IPS DF 6.9 (cell line): ENCODE measurements around the gene ICAM4.

ENCODE experiments used
- DNase-seq: peaks from one replicate; pipeline ENCODE4 v3.0.0-alpha.2; 2013; ENCODE audit warnings: low read depth, low spot score
- H3K27ac ChIP-seq: one replicate; pipeline ENCODE4 v1.5.1; 2013; ENCODE audit warnings: low read length, control low read depth
- H3K27me3 ChIP-seq: 2 replicates; pipeline ENCODE4 v1.6.1; 2013; ENCODE audit warnings: mild to moderate bottlenecking, low read length; ENCODE audit not compliant: control insufficient read depth, insufficient read depth
- H3K36me3 ChIP-seq: 2 replicates; pipeline ENCODE4 v1.6.1; 2013; ENCODE audit warnings: low read length; ENCODE audit not compliant: control insufficient read depth, insufficient read depth
- H3K4me1 ChIP-seq: 2 replicates; pipeline ENCODE4 v1.6.1; 2013; ENCODE audit warnings: low read length; ENCODE audit not compliant: control insufficient read depth, insufficient read depth
- H3K4me3 ChIP-seq: 2 replicates; pipeline ENCODE4 v1.5.1; 2013; ENCODE audit warnings: mild to moderate bottlenecking, low read length
- H3K9me3 ChIP-seq: 2 replicates; pipeline ENCODE4 v1.6.1; 2013; ENCODE audit warnings: low read length, inconsistent platforms; ENCODE audit not compliant: control insufficient read depth, insufficient read depth
- WGBS: extraction: QIAGEN DNeasy Blood & Tissue Kit; methylation state at CpG from one replicate; pipeline ENCODE4 v1.1.7; 2013; ENCODE audit warnings: mixed read lengths, missing lambda C conversion rate; ENCODE audit not compliant: insufficient read length, insufficient coverage; 5-methylcytosine and 5-hydroxymethylcytosine counted together

Gene ICAM4

DNA sequence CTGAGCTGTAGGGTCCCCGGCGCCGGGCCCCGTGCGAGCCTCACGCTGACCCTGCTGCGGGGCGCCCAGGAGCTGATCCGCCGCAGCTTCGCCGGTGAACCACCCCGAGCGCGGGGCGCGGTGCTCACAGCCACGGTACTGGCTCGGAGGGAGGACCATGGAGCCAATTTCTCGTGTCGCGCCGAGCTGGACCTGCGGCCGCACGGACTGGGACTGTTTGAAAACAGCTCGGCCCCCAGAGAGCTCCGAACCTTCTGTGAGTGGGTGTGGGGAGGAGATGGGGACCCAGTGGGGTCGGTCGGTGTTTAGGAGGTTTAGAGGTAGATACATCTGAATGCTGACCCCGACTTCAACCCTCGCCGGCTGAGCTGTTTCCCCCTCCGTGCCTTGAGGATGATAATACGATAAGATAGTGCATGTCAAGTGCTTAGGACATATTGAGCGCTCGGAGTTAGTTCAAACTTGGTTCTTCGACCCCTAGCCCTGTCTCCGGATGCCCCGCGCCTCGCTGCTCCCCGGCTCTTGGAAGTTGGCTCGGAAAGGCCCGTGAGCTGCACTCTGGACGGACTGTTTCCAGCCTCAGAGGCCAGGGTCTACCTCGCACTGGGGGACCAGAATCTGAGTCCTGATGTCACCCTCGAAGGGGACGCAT, 4.9 kb downstream of the ICAM4 start:
- DNase-seq, result no peak
- H3K27ac ChIP-seq, result no peak overlapping the region
- no CpG with 5 or more reads among the region's 49 CpGs for WGBS
- no peaks in the 10 kb centered on the region for H3K9me3 ChIP-seq
- H3K27me3 ChIP-seq, result peaks cover 65% of the 10 kb centered on the region
- H3K36me3 ChIP-seq, result no peaks in the 10 kb centered on the region; the same call in 1 of the 2 replicates
- peak overlapping the region; percentile 27 for H3K4me3 ChIP-seq
- peaks cover 7% of the 10 kb centered on the region for H3K4me1 ChIP-seq

DNA sequence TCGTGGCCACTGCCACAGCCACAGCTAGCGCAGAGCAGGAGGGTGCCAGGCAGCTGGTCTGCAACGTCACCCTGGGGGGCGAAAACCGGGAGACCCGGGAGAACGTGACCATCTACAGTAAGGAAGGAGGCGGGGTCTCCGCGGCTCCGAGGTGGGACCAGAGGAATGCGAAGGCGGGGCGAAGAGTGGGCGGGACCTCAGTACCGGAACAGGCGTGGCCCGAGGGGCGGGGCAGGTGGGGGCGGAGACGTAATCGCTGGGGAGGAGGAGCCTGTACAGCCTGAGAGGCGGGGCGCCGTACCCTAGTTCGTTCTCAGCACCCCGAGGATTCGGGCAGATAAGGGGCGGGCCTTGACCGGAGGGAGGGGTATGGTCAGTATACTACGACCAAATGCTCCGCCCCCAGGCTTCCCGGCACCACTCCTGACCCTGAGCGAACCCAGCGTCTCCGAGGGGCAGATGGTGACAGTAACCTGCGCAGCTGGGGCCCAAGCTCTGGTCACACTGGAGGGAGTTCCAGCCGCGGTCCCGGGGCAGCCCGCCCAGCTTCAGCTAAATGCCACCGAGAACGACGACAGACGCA, 5.5 kb downstream of the ICAM4 start:
- Histone ChIP-seq H3K27ac (no peak overlapping the region), H3K4me3 (peak overlapping the region; percentile 27; the same call in 1 of the 2 replicates), H3K27me3 (peaks cover 65% of the 10 kb centered on the region), H3K36me3 (no peaks in the 10 kb centered on the region; the same call in 1 of the 2 replicates), H3K9me3 (no peaks in the 10 kb centered on the region), H3K4me1 (peaks cover 6% of the 10 kb centered on the region)
- no peak for DNase-seq
- WGBS, result no CpG with 5 or more reads among the region's 45 CpGs

DNA sequence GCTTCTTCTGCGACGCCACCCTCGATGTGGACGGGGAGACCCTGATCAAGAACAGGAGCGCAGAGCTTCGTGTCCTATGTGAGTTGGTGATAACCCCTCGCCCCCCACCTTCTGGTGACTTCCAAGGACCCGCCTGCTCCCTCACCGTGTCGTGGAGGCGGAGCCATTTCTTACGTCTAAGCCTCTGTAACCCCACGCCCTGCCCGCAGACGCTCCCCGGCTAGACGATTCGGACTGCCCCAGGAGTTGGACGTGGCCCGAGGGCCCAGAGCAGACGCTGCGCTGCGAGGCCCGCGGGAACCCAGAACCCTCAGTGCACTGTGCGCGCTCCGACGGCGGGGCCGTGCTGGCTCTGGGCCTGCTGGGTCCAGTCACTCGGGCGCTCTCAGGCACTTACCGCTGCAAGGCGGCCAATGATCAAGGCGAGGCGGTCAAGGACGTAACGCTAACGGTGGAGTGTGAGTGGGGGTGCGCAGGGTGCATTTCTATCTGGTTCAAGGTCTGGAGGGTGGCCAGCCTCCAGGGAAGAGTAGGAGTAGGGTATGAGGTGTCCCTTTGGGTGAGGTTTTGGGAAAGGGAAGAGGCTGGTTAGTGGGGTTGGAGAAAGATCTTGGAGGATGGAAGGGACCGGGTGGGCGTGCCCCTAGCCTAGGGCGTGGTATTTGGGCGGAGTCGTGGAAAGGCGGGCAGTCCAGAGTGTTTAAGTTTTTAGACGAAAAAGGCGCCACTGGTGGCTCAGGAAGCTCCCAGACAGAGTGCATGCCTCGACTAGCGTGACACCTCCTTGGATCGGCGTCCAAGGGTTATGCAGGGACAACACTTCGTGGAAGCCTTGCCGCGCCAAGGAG, 6.3 kb downstream of the ICAM4 start:
- Histone ChIP-seq H3K27ac (no peak overlapping the region), H3K4me3 (peak overlapping the region; percentile 13; the same call in 1 of the 2 replicates), H3K4me1 (peaks cover 4% of the 10 kb centered on the region; the same call in 1 of the 2 replicates), H3K27me3 (peaks cover 58% of the 10 kb centered on the region), H3K36me3 (no peaks in the 10 kb centered on the region), H3K9me3 (no peaks in the 10 kb centered on the region)
- DNase-seq, result no peak
- no CpG with 5 or more reads among the region's 56 CpGs for WGBS

DNA sequence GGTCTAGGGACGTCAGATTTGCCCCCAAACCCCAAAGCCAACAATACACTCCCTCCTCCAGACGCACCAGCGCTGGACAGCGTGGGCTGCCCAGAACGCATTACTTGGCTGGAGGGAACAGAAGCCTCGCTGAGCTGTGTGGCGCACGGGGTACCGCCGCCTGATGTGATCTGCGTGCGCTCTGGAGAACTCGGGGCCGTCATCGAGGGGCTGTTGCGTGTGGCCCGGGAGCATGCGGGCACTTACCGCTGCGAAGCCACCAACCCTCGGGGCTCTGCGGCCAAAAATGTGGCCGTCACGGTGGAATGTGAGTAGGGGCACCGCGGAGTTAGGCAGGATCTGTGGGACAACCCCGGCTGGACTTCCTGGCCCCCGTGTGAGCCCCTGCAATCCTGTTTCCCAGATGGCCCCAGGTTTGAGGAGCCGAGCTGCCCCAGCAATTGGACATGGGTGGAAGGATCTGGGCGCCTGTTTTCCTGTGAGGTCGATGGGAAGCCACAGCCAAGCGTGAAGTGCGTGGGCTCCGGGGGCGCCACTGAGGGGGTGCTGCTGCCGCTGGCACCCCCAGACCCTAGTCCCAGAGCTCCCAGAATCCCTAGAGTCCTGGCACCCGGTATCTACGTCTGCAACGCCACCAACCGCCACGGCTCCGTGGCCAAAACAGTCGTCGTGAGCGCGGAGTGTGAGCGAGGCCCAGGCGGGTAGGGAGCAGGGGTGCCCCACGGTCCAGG, 7.0 kb downstream of the ICAM4 start:
- peaks cover 4% of the 10 kb centered on the region; the same call in 1 of the 2 replicates for H3K4me1 ChIP-seq
- no peaks in the 10 kb centered on the region for H3K9me3 ChIP-seq
- no peak overlapping the region for H3K4me3 ChIP-seq
- peaks cover 56% of the 10 kb centered on the region for H3K27me3 ChIP-seq
- no CpG with 5 or more reads among the region's 49 CpGs for WGBS
- H3K36me3 ChIP-seq, result no peaks in the 10 kb centered on the region
- H3K27ac ChIP-seq, result no peak overlapping the region
- no peak for DNase-seq

DNA sequence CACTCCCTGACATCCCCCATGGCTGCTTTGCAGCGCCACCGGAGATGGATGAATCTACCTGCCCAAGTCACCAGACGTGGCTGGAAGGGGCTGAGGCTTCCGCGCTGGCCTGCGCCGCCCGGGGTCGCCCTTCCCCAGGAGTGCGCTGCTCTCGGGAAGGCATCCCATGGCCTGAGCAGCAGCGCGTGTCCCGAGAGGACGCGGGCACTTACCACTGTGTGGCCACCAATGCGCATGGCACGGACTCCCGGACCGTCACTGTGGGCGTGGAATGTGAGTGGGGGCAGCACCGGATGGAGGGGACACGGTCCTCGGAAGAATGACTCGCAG, 7.6 kb downstream of the ICAM4 start:
- Histone ChIP-seq H3K4me3 (no peak overlapping the region), H3K4me1 (peaks cover 4% of the 10 kb centered on the region; the same call in 1 of the 2 replicates), H3K9me3 (no peaks in the 10 kb centered on the region), H3K27ac (no peak overlapping the region), H3K27me3 (peaks cover 56% of the 10 kb centered on the region), H3K36me3 (no peaks in the 10 kb centered on the region)
- DNase-seq, result no peak
- WGBS, result no CpG with 5 or more reads among the region's 25 CpGs

DNA sequence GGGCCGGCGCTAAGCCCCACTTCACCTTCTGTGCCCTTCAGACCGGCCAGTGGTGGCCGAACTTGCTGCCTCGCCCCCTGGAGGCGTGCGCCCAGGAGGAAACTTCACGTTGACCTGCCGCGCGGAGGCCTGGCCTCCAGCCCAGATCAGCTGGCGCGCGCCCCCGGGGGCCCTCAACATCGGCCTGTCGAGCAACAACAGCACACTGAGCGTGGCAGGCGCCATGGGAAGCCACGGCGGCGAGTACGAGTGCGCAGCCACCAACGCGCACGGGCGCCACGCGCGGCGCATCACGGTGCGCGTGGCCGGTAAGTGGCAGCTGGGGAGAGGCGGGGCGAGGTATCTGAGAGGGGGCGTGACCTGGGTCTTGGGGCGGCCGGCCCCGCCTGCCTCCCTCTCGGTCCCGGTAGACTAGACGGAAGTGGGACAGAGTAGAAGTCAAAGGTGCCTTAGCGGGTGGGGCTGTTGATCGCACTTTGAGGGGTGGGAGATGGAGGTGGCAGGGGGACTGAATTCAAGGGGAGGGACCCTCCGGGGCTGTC, 8.6 kb downstream of the ICAM4 start:
- no peak for DNase-seq
- Histone ChIP-seq H3K36me3 (no peaks in the 10 kb centered on the region), H3K9me3 (no peaks in the 10 kb centered on the region), H3K4me3 (peak overlapping the region; percentile 29; the same call in 1 of the 2 replicates), H3K27me3 (peaks cover 51% of the 10 kb centered on the region), H3K27ac (no peak overlapping the region), H3K4me1 (peaks cover 4% of the 10 kb centered on the region; the same call in 1 of the 2 replicates)
- no CpG with 5 or more reads among the region's 48 CpGs for WGBS

DNA sequence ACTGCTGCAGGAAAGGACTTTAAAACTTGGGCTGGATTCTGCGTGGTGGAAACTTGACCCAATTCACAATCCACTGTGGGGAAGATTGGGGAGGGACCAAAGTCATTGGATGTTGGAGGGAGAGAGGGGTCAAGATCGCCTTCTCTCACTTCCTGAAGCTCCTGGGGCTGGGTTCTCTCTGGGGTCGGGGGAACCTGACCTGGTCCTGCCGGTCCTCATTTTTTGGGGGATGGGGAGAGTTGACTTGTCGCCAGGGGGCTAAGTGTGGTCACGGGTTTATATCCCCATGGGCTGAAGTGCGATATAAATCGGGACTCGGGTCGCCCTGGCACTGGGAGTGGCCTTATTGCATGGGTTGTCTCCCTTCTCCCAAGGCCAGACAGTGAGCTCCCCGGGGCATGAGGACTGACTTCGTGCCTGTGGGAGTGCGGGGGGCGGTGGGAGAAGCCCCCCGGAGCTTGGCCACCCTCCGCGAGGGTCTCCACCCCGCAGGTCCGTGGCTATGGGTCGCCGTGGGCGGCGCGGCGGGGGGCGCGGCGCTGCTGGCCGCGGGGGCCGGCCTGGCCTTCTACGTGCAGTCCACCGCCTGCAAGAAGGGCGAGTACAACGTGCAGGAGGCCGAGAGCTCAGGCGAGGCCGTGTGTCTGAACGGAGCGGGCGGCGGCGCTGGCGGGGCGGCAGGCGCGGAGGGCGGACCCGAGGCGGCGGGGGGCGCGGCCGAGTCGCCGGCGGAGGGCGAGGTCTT, 9.3 kb downstream of the ICAM4 start:
- H3K36me3 ChIP-seq, result no peaks in the 10 kb centered on the region
- peaks cover 45% of the 10 kb centered on the region for H3K27me3 ChIP-seq
- no CpG with 5 or more reads among the region's 58 CpGs for WGBS
- DNase-seq, result no peak
- peak overlapping the region; percentile 29; the same call in 1 of the 2 replicates for H3K4me3 ChIP-seq
- no peak overlapping the region for H3K27ac ChIP-seq
- H3K4me1 ChIP-seq, result peaks cover 4% of the 10 kb centered on the region; the same call in 1 of the 2 replicates
- no peaks in the 10 kb centered on the region for H3K9me3 ChIP-seq

DNA sequence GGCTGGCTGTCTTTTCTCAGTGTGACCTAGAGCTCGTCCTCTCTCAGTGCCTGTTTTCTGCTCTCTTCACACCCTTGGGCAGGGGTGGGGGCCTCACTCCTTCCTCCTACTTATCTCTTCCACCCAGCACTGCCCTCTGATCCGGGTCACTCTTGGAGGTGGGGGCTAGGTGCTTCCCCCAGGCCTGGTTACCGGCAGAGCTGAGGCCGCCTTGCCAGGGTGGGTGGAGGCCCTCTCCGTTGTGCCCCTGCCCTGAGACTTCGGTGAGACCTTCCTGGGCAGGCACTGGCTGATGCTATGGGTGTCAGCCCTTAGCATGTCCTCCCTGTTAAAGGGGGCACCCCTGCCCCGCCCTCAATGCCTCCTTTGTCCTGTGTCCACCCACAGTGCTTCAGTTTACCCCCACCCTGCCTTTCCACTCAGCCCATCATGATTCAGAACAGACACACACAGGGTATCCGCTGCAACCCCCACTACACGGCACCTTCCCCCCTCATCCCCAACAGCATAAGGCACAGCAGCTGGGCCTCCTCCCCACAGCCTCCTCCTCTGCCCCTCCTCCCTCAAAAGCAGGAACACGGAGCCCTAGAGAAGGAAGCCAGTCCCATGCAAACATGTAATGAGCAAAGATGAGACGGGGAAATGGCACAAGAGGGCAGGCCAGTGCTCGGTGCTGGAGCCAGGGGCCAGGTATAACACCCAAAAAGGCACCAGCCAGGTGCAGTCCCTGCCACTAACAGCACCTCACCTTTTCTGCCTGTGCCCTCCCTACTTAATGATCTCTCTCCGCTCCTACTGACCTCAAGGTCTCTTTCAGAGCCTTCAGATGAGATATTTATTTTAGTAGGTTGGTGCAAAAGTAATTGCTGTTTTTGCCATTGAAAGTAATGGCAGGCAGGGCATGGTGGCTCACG, 13.0 kb downstream of the ICAM4 start:
- Histone ChIP-seq H3K4me1 (0 out of 2 replicates have a peak, but pooled peaks cover 3% of the 10 kb centered on the region), H3K4me3 (no peak overlapping the region), H3K27ac (no peak overlapping the region), H3K36me3 (no peaks in the 10 kb centered on the region), H3K9me3 (no peaks in the 10 kb centered on the region), H3K27me3 (peaks cover 11% of the 10 kb centered on the region; the same call in 1 of the 2 replicates)
- WGBS, result no CpG with 5 or more reads among the region's 14 CpGs
- no peak for DNase-seq
